BJ (cell line): ENCODE measurements around the gene RAPSN. TPM values are rescaled to one million over a fixed set of nuclear protein-coding genes. Genes with fewer than 3 reads are reported as not detected.

ENCODE experiments used
- CTCF ChIA-PET: fragments of 350-600 bp; formaldehyde crosslinking; extraction: SDS; loops from one replicate; lab custom pipeline; 2021; ENCODE audit warnings: antibody characterized with exemption, inconsistent platforms; lab: Yijun Ruan, JAX
- POLR2A ChIA-PET: fragments of 300-600 bp; sonication (Branson Sonifier 250); formaldehyde crosslinking; extraction: SDS; loops from one replicate; lab custom pipeline; 2021; ENCODE audit warnings: antibody characterized with exemption; lab: Charles Lee
- DNase-seq: peaks from one replicate; pipeline ENCODE4 v3.0.0-alpha.2; 2011; ENCODE audit warnings: low read depth
- H3K27me3 ChIP-seq: 2 replicates; pipeline ENCODE4 v1.6.0; 2011; ENCODE audit warnings: low read length; ENCODE audit not compliant: control insufficient read depth, insufficient read depth
- H3K36me3 ChIP-seq: 2 replicates; pipeline ENCODE4 v1.5.1; 2011; ENCODE audit warnings: low read length; ENCODE audit not compliant: control insufficient read depth, insufficient read depth
- H3K4me3 ChIP-seq: 2 replicates; pipeline ENCODE4 v1.5.1; 2011; ENCODE audit warnings: low read depth, mild to moderate bottlenecking, control low read depth, low read length
- polyA plus RNA-seq: library from polyadenylated mRNA; depleted of rRNA; stranded (reverse); fragments of >200 nt; gene quantifications from 2 replicates; pipeline ENCODE4 v1.2.3, GENCODE V29; 2011
- TF ChIP-seq, protein P1 (sequence below): IDR thresholded peaks from 2 replicates; pipeline ENCODE4 v1.5.1; 2011; ENCODE audit warnings: low read depth, mild to moderate bottlenecking, control low read depth, inconsistent platforms, low read length, moderate library complexity; ENCODE audit not compliant: insufficient read depth

RAPSN gene
- polyA plus RNA-seq, 1 experiment = 0.10 TPM

DNA sequence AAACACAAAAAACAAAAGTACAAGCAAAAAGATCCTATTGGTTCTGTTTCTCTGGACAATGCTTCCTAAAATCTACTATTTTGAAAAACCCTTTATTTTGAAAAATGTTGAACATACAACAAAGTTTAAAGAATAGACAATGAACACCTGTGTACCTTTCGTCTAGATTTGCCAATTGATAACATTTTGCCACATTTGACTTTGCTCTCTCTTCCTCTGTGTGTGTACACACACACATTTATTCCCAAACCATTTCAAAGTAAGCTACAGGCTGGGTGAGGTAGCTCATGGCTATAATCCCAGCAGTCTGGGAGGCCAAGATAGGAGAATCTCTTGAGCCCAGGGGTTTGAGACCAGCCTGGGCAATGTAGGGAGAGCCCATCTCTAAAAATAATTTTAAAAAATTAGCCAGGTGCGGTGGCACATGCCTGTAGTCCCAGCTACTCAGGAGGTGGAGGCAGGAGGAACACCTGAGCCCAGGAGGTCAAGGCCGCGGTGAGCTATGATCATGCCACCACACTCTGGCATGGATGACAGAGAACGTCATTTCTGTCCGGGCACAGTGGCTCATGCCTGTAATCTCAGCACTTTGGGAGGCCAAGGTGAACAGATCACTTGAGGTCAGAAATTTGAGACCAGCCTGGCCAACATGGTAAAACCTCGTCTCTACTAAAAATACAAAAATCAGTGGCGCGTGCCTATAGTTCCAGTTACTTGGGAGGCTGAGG is 17.4 kb downstream of the RAPSN start:
- ChIA-PET POLR2A (no interaction called here), CTCF (no interaction called here)
- no peak for DNase-seq
- TF ChIP-seq, protein P1, sequence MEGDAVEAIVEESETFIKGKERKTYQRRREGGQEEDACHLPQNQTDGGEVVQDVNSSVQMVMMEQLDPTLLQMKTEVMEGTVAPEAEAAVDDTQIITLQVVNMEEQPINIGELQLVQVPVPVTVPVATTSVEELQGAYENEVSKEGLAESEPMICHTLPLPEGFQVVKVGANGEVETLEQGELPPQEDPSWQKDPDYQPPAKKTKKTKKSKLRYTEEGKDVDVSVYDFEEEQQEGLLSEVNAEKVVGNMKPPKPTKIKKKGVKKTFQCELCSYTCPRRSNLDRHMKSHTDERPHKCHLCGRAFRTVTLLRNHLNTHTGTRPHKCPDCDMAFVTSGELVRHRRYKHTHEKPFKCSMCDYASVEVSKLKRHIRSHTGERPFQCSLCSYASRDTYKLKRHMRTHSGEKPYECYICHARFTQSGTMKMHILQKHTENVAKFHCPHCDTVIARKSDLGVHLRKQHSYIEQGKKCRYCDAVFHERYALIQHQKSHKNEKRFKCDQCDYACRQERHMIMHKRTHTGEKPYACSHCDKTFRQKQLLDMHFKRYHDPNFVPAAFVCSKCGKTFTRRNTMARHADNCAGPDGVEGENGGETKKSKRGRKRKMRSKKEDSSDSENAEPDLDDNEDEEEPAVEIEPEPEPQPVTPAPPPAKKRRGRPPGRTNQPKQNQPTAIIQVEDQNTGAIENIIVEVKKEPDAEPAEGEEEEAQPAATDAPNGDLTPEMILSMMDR = no peak
- Histone ChIP-seq H3K4me3 (no peak overlapping the region), H3K36me3 (no peaks in the 10 kb centered on the region), H3K27me3 (no peaks in the 10 kb centered on the region)

DNA sequence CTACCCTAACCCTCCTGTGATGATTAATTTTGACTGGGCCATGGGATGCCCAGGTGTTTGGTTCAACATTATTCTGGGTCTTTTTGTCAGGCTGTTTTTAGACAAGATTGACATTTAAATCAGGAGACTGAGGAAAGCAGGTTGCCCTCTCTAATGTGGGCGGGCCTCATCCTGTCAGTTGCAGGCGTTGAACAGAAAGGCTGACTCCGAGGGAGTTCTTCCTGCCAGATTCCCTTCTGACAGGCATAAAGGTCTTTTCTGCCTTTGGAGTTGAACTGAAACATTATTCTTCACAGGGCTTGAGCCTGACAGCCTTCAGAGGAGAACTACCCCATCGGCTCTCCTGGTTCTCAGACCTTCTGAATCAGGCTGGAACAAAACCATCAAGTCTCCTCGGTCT is 18.4 kb downstream of the RAPSN start:
- no peaks in the 10 kb centered on the region for H3K36me3 ChIP-seq
- no peak for DNase-seq
- TF ChIP-seq, protein P1 = no peak
- H3K27me3 ChIP-seq = no peaks in the 10 kb centered on the region
- ChIA-PET CTCF (no interaction called here), POLR2A (no interaction called here)
- no peak overlapping the region for H3K4me3 ChIP-seq

DNA sequence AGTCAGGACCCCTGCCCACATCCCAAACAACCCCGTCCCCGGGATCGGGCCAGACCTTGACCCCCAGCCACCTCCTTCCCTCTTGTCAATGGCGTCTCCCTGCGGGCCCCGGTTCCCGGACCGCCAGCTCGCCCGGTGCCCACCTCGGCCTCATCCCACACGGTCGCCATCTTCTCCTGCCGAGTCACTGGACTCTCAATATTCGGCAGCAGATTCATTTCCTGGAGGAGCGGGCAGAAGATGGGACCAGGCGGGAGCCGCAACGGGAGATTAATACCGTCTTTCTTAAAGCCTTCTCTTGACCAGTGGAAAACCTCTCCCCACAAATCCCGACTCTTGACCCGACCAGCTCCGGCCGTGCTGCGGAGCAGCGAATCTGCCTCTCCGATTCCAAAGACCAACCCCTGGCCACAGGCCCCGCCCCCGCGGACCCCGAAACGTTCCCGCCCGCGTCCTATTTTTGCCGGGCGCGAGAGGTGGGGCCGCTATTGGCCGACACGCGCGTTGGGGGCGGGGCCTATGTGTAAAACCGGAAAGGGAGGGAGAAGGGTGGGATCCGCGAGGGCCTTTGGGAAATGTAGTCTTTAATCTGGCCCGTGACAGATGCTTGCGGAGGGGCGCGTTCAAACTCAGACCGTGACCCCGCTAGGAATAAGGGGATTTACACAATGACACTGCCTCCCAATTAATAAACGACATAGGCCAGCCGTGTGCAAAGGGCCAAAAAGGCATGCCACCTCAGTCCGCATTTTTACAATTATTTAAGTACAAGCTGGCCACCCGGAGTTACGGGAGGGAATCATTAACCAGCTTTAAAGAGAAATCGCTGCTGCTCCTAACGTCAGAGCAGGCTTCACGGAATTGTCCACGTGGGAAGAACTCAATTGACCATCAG is 22.6 kb downstream of the RAPSN start, which contains the start of gene PSMC3:
TSS of gene PSMC3 (minus strand) at position 378 of the 895 bp plus-strand sequence. CDS start at position 218, 160 bp downstream.
- ChIA-PET POLR2A (no interaction called here), CTCF (interaction anchor here (1.0 to 2.8 kb wide), 6 partner anchors 9 to 52 kb away, joined by 3 to 15 read pairs (median 4); no protein-coding TSS in a partner anchor)
- Histone ChIP-seq H3K27me3 (no peaks in the 10 kb centered on the region), H3K36me3 (peaks cover 22% of the 10 kb centered on the region), H3K4me3 (peak within 1 kb of the TSS; percentile 82)
- DNase-seq = peak; percentile 64
- TF ChIP-seq, protein P1 = no peak

DNA sequence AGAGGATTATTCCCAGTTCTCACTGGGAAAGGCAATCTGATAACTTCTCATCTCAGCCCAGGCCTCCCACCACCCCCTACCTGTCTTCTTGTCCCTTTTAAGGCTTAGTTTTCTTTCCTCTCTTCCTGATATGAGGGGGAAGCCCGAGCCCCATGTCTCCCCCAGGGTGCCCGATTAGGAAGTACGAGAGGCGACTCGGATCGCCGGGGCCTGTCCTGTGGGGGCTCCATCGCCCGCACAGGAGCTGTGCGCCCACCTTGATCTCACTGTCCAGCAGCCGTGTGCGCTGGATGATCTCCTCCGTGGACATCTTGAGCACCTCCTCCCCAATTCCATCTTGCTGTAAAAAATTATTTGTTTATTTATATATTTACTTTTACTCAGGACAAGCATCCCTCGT is 23.3 kb downstream of the RAPSN start:
- TF ChIP-seq, protein P1 = no peak
- POLR2A ChIA-PET = no interaction called here
- Histone ChIP-seq H3K4me3 (peak overlapping the region; percentile 82), H3K27me3 (no peaks in the 10 kb centered on the region), H3K36me3 (peaks cover 25% of the 10 kb centered on the region)
- no peak for DNase-seq
- CTCF ChIA-PET = interaction anchor here (0.9 to 2.8 kb wide), 4 partner anchors 10 to 51 kb away, joined by 3 to 15 read pairs (median 4); no protein-coding TSS in a partner anchor
